ENCODE measurements around the gene ACSL4.
"Not testable (repeated sequence)": the region's sequence is repeated elsewhere in the genome, so short reads cannot be mapped to it uniquely, and the experiment has no call there.

Gene ACSL4

GRCh38 chrX:109660435-109661143 lies 72.5 kb downstream of the ACSL4 start:
- DNase-seq (ENCODE audit: low read depth) = no peak

- no peak for DNase-seq (ENCODE audit: low read depth)
Measured at GRCh38 chrX:109658391-109658790, 74.7 kb downstream of the ACSL4 start.

GRCh38 chrX:109657364-109657763 lies 75.7 kb downstream of the ACSL4 start:
- not testable (repeated sequence) for DNase-seq (ENCODE audit: low read depth)

DNA sequence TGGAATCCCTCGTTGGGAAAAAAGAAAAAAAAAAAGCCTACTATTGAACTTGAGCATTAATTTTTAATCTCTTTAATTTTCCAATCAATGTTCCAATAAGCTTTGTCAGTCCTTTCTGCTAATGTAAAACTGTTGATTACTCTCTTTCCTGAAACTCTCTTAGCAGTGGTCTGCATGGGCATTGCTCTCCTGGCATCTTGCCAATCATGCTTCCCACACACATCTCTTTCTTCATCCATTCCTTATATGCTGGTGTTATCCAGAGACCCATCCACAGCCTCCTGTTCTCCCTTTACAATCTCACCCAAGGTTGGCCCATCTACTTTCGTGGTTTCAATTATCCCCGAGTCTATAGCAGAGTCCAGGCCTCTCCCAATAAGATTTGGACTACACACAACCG lies 76.3 kb downstream of the ACSL4 start:
- DNase-seq (ENCODE audit: low read depth) = no peak

DNA sequence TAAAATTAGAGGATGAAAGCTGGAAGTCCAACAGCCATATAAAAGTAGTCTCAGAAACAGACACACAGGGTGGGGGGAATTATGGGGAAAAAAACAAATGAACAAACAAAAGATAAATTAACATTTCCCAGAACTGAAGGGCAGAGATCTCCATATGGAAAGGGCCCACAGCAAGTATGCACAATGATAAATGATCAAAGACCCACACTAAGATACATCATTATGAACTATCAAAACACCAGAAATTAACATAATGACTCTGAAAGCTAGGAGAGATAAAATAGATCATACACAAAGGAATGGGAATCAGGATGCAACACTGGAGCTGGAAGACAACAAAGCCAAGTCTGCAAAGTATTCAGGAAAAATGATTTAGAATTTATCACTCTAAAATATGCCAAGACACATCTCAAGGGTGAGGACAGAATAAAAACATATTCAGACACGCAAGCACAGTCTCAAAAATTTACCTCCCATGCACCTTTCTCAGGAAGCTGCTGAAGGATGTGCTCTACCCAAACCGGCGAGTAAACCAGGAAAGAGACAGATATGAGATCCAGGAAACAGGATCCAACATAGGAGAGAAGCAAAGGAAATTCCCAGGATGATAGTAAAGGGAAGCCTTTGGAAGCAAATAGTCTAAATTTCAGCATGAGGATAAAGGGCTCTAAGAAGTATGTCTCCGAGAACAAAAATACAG lies 77.4 kb downstream of the ACSL4 start:
- no peak for DNase-seq (ENCODE audit: low read depth)

DNA sequence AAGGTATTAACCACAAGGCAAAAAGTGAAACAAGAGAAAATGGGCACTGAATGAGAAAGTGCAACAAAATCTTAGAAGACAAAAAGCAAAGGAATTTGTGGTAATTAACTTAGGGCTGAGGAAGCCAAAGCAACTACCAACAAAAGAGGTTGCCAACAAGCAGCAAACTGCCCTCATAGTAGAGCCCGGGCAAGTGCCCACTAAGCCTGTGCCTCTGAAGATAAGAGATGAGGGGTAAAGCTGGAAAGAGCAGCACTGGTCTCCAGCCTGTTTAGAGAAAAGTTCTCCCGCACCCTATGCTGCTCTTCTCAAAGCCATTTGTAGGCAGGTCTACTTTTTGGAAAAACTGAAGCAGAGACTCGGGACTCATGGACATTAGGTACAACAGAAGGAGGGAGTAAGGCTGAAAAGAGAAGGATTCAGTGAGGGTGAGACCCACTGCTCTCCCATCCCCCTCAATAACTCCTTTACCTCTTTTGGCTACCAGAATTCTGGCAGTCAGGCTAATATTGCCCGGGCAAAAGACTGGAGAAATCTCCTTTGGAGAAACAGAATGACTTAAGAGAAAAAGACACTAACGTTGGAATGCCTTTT lies 78.4 kb downstream of the ACSL4 start:
- no peak for DNase-seq (ENCODE audit: low read depth)

DNA sequence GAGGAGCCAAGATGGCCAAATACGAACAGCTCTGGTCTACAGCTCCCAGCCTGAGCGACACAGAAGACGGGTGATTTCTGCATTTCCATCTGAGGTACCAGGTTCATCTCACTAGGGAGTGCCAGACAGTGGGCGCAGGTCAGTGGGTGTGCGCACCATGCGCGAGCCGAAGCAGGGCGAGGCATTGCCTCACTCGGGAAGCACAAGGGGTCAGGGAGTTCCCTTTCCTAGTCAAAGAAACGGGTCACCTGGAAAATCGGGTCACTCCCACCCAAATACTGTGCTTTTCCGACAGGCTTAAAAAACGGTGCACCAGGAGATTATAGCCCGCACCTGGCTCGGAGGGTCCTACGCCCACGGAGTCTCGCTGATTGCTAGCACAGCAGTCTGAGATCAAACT lies 88.4 kb downstream of the ACSL4 start:
- not testable (repeated sequence) for DNase-seq (ENCODE audit: low read depth)

DNA sequence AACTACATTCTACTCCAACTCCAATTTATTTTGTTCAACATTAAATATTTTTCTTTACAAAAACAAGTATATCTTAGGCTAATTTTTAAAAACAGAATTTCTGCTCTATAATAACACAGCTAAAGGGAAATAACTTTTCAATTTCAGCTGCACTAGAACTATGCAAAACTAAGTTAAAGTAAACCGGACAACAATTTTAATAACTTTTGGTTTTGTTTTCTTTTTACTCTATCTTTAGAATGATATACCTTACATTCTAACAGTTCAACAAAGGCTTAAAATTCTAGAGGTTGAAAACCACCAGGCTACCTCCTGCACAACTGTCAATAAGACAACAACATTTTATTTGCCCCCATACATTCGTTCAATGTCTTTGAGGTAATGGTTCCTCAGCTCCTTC lies 89.4 kb downstream of the ACSL4 start:
- no peak for DNase-seq (ENCODE audit: low read depth)

GRCh38 chrX:109638158-109638557 lies 94.9 kb downstream of the ACSL4 start:
- DNase-seq (ENCODE audit: low read depth) = no peak

- not testable (repeated sequence) for DNase-seq (ENCODE audit: low read depth)
Measured at GRCh38 chrX:109637477-109637876, 95.6 kb downstream of the ACSL4 start.

GRCh38 chrX:109635146-109635545 lies 97.9 kb downstream of the ACSL4 start:
- peak; percentile 35 for DNase-seq (ENCODE audit: low read depth)

GRCh38 chrX:109632906-109633504 lies 100.1 kb downstream of the ACSL4 start:
- peak; percentile 47 for DNase-seq (ENCODE audit: low read depth)

DNA sequence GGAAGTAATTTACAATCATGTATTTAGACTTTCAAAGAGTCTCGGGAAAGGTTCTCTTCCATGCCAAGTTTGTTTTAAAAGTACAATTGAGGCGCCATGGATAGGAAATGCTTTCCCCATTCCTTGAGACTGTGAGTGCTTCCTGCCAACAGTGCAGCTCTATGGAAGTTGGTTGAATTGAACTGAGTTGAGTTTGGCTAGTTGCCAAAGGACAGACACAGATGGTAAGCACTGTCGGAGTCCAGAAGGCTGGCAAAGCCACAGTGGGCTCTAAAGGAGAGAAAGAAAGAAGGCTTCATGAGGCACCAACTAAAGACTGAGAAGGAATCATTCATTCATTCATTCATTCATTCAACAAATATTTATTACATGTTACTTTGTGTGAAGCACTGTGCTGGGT lies 103.7 kb downstream of the ACSL4 start:
- DNase-seq (ENCODE audit: low read depth) = no peak

DNA sequence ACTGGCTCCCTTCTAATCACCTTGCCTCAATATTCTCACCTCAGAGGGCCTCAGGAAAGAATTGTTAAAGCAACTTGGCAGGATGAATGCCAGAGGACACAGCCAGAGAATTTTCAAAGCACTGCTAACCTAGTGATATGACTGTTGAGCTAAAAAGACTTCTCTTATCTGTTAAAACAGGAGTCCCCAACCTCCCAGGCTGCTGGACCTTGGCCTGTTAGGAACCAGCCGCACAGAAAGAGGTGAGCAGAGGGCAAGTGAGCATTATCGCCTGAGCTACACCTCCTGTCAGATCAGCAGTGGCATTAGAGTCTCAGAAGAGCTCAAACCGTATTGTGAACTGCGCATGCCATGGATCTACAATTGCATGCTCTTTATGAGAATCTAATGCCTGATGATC lies 106.4 kb downstream of the ACSL4 start:
- DNase-seq (ENCODE audit: low read depth) = no peak

DNA sequence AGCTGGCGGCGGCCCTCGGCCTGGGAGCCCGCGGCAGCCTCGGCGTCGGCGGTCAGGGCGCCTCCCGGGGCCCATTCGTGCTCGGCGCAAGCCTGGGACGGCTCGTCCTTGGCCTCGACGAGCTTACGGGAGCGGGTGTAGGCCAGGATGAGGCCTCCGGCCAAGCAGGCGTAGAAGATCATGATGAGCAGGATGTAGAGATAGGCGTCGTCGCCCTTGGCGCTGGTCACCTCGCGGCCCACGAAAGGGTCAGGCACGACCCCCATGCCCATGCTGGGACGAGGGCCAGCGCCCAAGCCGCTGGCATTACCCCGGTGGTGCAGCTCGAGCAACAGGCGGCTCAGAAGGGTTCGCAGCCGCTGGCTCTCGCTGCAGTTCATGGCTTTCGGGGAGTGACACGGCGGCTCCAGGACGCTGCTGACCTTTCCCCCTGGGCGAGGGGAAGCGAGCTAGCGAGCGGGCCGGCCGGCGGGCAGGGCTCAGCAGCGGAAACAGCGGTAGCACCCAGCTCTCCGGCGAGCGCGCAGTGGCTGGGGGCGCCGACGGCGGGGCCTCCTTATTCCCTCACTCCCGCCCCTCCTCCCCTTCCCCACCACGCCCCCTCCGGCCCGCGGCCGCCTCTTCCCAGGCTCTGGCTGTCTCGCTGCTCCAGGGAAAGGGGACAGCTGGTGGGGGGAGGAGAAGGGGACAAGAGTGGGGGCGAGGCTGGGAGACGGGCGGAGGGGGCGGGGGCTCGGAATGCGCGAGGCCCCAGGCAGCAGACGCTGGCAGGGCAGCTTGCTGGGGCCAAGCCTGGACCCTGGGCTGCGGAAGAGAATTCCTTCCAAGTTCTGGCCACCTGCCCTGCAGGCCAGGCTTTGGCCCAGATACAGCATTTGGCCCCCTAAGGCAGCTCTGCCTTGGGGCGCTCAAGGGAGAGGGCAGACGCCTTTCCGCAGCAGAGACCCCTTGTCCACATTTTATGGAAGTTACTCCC lies 108.1 kb downstream of the ACSL4 start, which contains the start of gene KCNE5:
KCNE5 (minus strand) TSS at position 532 of the 976 bp plus-strand sequence; CDS start at position 380, 152 bp downstream.
- no peak for DNase-seq (ENCODE audit: low read depth)

- no peak for DNase-seq (ENCODE audit: low read depth)
Measured at GRCh38 chrX:109623997-109624396, 109.1 kb downstream of the ACSL4 start.

DNA sequence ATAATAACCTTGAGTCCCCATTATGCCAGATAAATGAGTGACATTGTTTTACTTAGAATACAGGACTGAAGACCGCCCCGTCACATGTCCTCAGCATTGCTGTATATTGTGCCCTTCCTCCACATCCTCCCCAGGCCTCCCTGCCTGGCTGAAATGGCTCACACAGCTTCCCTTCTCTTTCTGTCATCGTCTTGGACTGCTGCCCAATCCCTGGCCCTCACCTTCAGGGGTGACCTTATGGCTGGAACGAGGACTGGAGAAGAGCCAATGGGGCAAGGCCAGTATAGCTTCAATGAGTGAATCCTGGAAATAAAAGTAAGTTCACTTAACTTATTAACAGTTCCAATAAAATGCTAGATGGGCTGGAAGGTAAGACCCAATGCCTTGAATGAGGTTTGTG lies 110.8 kb downstream of the ACSL4 start:
- no peak for DNase-seq (ENCODE audit: low read depth)

DNA sequence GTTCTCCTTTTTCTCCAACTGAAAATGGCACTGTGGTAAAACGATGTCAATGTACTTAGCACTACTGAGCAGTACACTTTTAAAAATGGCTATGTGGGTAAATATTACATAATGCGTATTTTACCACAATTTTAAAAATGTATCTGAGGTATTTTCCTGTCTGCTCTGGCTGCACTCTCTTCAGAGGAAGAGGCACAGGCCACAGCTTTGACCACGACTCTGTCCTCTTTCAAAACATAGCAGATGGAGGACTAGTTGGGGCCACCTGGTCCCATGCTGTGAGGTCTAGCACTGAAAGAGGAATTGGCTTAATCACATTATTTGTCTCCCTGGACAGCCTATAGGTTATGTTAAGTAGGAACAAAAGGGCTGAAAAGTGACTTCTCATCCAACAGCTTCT lies 113.3 kb downstream of the ACSL4 start:
- DNase-seq (ENCODE audit: low read depth) = no peak

DNA sequence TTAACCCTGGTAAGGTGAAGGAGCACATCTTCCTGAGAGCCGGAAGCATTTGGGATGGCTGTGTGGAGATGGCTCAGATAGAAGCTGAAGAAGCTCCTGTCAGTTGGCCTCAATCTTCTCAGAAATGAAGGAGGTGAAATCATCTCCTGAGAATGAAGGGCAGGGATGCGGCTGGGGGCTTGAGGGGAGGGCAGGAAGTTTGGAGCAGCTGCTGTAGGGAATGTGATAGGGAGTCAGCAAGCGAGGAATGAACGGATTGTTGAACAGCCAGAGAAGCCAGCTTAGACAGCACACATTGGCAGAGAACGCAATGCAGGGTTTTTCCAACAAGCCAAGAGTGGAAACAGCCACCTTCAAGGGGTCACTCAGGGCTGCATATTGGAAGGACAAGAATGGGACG lies 118.1 kb downstream of the ACSL4 start:
- DNase-seq (ENCODE audit: low read depth) = no peak

DNA sequence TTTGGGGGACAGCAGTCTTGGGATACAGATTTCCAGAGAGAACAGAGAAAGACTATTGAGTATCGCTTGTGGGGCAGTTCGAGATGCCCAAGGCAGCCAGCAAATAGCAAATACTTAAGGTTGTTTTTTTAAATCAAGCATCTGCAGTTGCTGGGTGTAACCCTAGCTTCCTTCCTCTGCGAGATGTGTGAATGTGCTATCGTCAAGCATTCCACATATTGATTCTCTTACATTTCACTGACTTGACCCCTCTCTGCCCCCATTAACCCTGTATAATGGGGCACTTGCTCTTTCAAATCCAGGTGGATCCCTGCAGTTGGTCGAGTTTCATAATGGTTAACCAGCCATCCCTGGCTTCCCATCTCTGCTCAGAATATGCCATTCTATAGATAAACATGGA lies 131.6 kb downstream of the ACSL4 start:
- no peak for DNase-seq (ENCODE audit: low read depth)

GRCh38 chrX:109600237-109600651 lies 132.8 kb downstream of the ACSL4 start:
- peak; percentile 6 for DNase-seq (ENCODE audit: low read depth)

GRCh38 chrX:109596015-109596414 lies 137.0 kb downstream of the ACSL4 start:
- DNase-seq (ENCODE audit: low read depth) = no peak
